K562 (cell line): ENCODE data around the gene KCTD19.

ENCODE experiments used
- FOXA3 ChIP-seq, 2 experiments: fragments of 450-650 bp in 1 of 2; sonication (generic) in 1 of 2; formaldehyde crosslinking; IDR thresholded peaks in 1 of 2; conservative IDR thresholded peaks in 1 of 2; 2 replicates each; pipeline versions ENCODE4 v1.4.0 to v1.8.0; 2020 to 2022; ENCODE audit warnings: mild to moderate bottlenecking in 2 of 2, missing genetic modification reagents in 1 of 2
- KLF10 ChIP-seq: fragments of 250-450 bp; sonication (Bioruptor Pico); IDR thresholded peaks from 2 replicates; pipeline ENCODE4 v1.6.1; 2021; ENCODE audit warnings: matching md5 sums
- TF ChIP-seq, protein P1 (sequence below): fragments of 450-650 bp; IDR thresholded peaks from 2 replicates; pipeline ENCODE4 v1.6.1; 2016; ENCODE audit warnings: low read depth, mild to moderate bottlenecking, moderate library complexity

DNA sequence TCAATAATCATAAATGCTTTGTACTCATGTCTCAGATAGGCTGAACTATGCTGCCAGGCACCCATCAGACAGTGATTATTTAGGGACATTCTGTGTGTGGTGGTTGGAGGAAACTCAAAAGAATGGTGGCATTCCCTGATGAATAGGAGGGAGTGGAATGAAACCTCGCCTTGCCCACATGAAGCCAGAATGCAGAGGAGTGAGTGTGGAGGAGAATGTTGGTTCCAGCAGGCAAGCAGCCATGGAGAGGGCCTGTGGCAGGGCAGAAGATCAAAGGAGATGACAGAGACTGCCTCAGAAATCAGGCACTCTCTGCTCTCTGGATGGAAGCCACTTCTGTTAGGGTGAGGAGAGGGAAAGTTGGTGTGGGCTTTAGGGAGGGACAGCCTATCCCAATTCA is 22.5 kb downstream of the KCTD19 start:
- TF ChIP-seq FOXA3 (CRISPR knock-in tag; conservative IDR thresholded peaks at IDR 0.05 in 1 of 2, IDR thresholded peaks at IDR 0.05 in 1 of 2): no peak
- TF ChIP-seq, protein P1, sequence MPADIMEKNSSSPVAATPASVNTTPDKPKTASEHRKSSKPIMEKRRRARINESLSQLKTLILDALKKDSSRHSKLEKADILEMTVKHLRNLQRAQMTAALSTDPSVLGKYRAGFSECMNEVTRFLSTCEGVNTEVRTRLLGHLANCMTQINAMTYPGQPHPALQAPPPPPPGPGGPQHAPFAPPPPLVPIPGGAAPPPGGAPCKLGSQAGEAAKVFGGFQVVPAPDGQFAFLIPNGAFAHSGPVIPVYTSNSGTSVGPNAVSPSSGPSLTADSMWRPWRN: no peak
- TF ChIP-seq KLF10 (CRISPR knock-in tag): no peak
